AG20443 (cell line): ENCODE data around the gene NRTN.

Experiments used
- DNase-seq: peaks from one replicate; pipeline ENCODE4 v3.0.0; 2012; ENCODE audit warnings: low spot score, mixed read lengths

Gene NRTN

GRCh38 chr19:5814852-5815246 is 10.0 kb downstream of the NRTN start:
- no peak for DNase-seq

DNA sequence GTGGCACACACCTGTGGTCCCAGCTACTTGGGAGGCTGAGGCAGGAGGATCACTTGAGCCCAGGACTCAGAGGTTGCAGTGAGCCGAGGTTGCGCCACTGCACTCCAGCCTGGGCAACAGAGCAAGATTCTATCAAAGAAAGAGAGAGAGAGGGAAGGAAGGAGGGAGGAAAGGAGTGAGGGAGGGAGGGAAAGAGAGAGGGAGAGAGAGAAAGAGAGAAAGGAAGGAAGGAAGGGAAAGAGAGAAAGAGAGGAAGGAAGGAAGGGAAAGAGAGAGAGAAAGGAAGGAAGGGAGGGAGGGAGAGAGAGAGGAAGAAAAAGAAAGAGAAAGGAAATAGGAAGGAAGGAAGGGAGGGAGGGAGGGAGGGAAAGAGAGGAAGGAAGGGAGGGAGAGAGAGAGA is 12.4 kb downstream of the NRTN start:
- DNase-seq = no peak

- no peak for DNase-seq
These were observed 13.7 kb downstream of the NRTN start for GRCh38 chr19:5818594-5818993.

GRCh38 chr19:5820785-5821184 is 15.9 kb downstream of the NRTN start:
- no peak for DNase-seq

DNA sequence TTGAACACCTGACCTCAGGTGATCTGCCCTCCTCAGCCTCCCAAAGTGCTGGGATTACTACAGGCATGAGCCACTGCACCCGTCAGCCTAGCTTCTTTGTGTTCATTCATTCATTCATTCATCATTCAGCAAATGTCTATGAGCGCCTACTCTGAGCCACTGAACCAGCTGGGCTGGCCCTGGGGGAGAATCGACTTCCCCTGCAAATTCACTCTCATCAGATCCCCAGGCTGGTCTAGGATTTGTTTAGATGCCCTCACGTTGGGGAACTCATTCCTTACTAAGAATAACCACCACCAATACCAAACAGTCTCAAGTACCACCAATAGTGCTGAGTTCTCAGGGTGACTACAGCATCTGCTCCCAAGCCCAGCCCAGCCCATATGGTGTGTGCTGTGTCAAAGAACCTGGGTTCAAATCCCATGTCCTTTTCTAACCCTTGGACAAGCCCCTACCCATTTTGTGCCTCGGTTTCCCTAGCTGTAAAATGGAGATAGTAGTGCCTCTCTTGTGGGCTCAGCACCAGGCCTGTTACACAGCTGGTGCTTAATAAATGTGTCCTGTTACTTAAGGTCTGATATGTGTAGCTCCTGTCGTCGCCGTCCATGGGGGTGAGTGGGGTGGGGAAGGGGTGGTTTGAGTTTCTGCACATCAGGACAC is 16.8 kb downstream of the NRTN start:
- no peak for DNase-seq

DNA sequence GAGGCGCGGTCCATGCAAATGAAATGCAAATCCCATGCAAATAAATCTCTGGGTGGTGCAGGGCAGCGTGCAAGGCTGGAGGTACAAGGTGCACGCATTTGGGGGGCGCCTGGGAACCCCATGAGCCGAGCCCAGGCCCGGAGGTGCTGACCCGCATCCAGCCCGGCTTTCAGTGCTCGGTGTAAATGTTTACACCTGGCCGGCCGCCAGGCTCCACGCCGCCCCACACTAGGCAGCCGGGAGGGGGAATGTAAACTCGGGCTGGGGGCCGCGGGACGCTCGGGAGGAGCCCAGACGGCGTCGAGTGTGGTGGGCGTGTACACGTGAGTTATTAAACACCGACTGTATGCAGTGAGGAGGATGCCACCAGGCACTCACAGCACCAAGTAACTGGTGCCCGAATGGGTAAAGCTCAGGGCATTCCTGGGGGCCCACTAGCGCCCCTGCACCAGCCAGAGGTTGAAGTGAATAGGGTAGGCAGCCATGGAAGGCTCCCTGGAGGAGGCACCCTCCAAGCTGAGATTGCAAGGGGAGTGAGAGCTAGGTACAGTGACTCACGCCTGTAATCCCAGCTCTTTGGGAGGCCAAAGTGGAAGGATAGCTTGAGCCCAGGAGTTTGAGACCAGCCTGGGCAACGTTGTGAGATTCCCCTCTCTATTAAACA is 17.4 kb downstream of the NRTN start:
- no peak for DNase-seq

- peak; percentile 40 for DNase-seq
These were observed 18.9 kb downstream of the NRTN start for GRCh38 chr19:5823579-5824281.

DNA sequence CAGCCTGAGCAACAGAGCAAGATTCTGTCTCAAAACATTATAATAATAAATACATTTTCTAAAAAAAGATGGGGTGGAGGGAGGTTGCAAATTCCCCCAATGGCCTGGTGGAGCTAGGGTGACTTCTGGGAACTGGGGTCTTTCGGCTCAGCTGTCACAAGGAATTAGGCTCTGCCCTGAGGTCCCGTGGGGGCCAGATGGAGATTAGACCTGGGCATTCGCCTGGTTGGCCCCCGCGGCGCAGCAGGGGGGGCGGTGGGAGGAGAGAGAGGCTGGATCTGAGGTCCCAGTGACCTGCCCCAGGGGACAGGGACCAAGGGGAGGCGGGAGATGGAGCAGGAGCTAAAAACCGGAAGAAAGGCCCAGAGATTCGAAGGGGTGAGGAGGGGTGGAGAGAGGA is 19.9 kb downstream of the NRTN start:
- no peak for DNase-seq

- DNase-seq = no peak
These were observed 20.3 kb downstream of the NRTN start for GRCh38 chr19:5825178-5825577.

- DNase-seq = peak; percentile 45
These were observed 21.9 kb downstream of the NRTN start for GRCh38 chr19:5826531-5827341.

- no peak for DNase-seq
These were observed 22.5 kb downstream of the NRTN start for GRCh38 chr19:5827342-5827890.

DNA sequence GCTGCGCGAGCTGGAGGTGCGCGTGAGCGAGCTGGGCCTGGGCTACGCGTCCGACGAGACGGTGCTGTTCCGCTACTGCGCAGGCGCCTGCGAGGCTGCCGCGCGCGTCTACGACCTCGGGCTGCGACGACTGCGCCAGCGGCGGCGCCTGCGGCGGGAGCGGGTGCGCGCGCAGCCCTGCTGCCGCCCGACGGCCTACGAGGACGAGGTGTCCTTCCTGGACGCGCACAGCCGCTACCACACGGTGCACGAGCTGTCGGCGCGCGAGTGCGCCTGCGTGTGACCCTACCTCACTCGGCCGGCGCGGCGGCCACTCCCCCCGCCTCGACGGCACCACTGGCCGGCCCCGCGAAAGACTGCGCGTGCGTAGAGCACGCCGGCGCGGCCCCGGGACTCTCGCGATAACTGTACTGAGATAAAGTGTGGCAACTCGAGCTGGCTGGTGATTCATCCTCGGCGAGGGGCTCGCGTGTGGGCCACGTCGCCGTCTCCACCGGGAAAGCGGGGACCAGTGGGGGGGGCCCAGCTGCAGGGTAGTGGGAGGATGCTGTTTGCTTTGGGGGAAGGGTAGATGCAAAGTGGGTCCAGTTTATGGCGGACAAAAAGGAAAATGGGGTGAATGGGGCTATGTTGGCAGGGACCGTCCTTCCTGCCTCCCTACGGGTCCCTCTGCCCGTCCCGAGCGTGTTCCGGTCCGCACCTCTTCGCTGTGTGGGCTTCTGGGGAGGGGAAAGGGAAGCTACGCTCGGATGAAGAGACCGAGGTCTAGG is 23.2 kb downstream of the NRTN start:
- peak; percentile 100 for DNase-seq

- DNase-seq = no peak
These were observed 24.0 kb downstream of the NRTN start for GRCh38 chr19:5828661-5829566.

DNA sequence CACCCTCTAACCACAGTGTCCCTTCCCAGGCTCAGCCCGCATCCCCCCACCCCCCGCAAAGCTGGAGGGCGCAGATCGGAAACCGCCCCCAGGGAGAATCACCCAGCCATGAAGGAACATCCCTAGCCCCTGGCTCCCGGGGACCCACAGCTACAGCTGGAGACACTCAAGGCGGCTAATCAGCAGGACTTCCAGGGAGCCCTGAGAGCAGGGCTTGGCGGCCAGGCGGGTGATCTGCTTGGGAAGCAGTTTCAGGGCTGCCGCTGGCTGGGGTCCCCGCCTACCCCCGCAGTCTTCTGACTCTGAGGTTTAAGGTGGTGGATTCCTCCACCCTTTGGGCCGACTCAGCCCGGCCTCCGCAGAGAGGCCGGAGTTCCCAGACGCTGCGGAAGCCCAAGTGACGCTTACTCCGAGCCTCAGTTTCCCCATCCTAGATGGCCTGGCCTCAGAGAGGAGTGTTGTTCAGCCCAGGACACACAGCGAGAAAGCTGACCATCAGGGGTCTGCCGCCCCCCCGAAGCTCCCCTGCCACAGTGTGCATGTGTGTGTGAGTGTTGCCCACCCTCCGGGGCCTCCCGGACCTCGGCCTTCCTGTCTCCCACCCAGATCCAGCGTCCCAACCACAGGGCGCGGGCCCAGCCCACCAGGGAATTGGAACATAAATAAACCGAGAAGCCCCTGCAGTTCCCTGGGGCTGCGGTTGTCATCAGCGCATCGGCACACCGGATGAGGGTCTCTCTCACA is 24.9 kb downstream of the NRTN start:
- DNase-seq = no peak

DNA sequence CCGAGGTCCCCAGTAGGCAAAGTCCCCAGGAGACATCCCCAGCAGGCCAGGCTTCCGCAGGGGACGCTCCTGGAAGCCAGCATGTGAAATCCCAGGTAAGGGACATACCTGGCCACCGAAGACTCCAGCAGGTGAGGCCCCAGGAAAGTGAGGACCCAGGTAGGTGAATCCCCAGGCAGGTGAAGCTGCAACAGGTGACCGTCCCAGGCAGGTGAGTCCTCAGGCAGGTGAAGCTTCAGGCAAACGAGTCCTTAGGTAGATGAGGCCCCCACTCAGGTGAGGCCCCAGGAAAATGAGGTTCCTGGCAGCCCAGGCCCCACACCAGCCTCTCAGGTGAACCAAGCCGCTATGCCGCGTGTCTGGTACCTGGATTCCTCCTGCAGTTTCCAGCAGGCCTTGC is 26.3 kb downstream of the NRTN start:
- no peak for DNase-seq

GRCh38 chr19:5832061-5832460 is 27.2 kb downstream of the NRTN start:
- no peak for DNase-seq

- peak; percentile 5 for DNase-seq
These were observed 27.8 kb downstream of the NRTN start for GRCh38 chr19:5832527-5833216.

- no peak for DNase-seq
These were observed 33.0 kb downstream of the NRTN start for GRCh38 chr19:5837761-5838352.
